H1 (cell line): Measurements from ENCODE around the gene SMPD2. TPM values are rescaled to one million over a fixed set of nuclear protein-coding genes. Genes with fewer than 3 reads are reported as not detected.

Experiments
- CTCF ChIA-PET: fragments of 300-600 bp; sonication (Branson Sonifier 250); formaldehyde crosslinking; loops from one replicate; lab custom pipeline; 2021; ENCODE audit not compliant: partially characterized antibody; lab: Charles Lee
- POLR2A ChIA-PET: fragments of 300-600 bp; sonication (Branson Sonifier 250); formaldehyde crosslinking; loops from one replicate; lab custom pipeline; 2021; ENCODE audit warnings: inconsistent platforms; ENCODE audit not compliant: partially characterized antibody; lab: Charles Lee
- DNase-seq, 2 experiments: peaks; one replicate each; pipeline versions ENCODE4 v3.0.0 to v3.0.0-alpha.2; 2010 to 2022; ENCODE audit warnings: low spot score in 2 of 2, low read depth in 1 of 2, mixed read lengths in 1 of 2
- FAIRE-seq: peaks from 2 replicates; lab custom pipeline; 2011; peaks lifted over from hg19 to GRCh38; lab: Jason Lieb, UNC
- H2AFZ ChIP-seq: 2 replicates; pipeline ENCODE4 v1.8.1; 2012; ENCODE audit warnings: low read length, inconsistent platforms
- H2AK5ac ChIP-seq: 2 replicates; pipeline ENCODE4 v1.6.1; 2013; ENCODE audit warnings: low read depth, low read length
- H2BK120ac ChIP-seq: replicated peaks from 2 replicates; pipeline ENCODE3; 2013; ENCODE audit warnings: low read depth, low read length, inconsistent platforms
- H2BK12ac ChIP-seq: 2 replicates; pipeline ENCODE4 v1.6.1; 2013; ENCODE audit warnings: low read depth, low read length
- H2BK15ac ChIP-seq: 2 replicates; pipeline ENCODE4 v1.6.1; 2013; ENCODE audit warnings: low read length
- H2BK20ac ChIP-seq: 2 replicates; pipeline ENCODE4 v1.6.1; 2013; ENCODE audit warnings: low read length
- H2BK5ac ChIP-seq: 2 replicates; pipeline ENCODE4 v1.6.1; 2013; ENCODE audit warnings: low read depth, low read length
- H3K14ac ChIP-seq: 2 replicates; pipeline ENCODE4 v1.6.1; 2013; ENCODE audit warnings: inconsistent platforms; ENCODE audit not compliant: insufficient read length
- H3K18ac ChIP-seq: 2 replicates; pipeline ENCODE4 v1.6.1; 2013; ENCODE audit warnings: low read length; ENCODE audit errors: extremely low read depth
- H3K23ac ChIP-seq: 2 replicates; pipeline ENCODE4 v1.6.1; 2013; ENCODE audit warnings: inconsistent platforms; ENCODE audit not compliant: insufficient read length
- H3K23me2 ChIP-seq: 2 replicates; pipeline ENCODE4 v1.6.1; 2013; ENCODE audit warnings: low read depth, low read length
- H3K27ac ChIP-seq: 2 replicates; pipeline ENCODE4 v1.6.1; 2011; ENCODE audit warnings: low read depth, low read length, inconsistent platforms
- H3K27me3 ChIP-seq, 4 experiments: replicated peaks in 1 of 4; 1 replicate in 1 of 4; 2 replicates in 3 of 4; pipeline versions ENCODE4 v1.6.1 to v1.8.1; 2011 to 2013; ENCODE audit warnings: low read length in 3 of 4, mild to moderate bottlenecking in 3 of 4, inconsistent platforms in 2 of 4, mixed read lengths in 2 of 4, moderate library complexity in 1 of 4; ENCODE audit not compliant: control insufficient read depth in 3 of 4, insufficient read depth in 3 of 4; ENCODE audit errors: extremely low read depth in 1 of 4
- H3K36me3 ChIP-seq, 4 experiments: 2 replicates each; pipeline versions ENCODE4 v1.6.1 to v1.8.1; 2011 to 2013; ENCODE audit warnings: mild to moderate bottlenecking in 4 of 4, low read length in 3 of 4, moderate library complexity in 2 of 4, control low read depth in 1 of 4, inconsistent platforms in 1 of 4; ENCODE audit not compliant: insufficient read depth in 4 of 4, control insufficient read depth in 2 of 4
- H3K4ac ChIP-seq: replicated peaks from 2 replicates; pipeline ENCODE3; 2013; ENCODE audit warnings: low read length, low read depth, mixed read lengths, inconsistent platforms; ENCODE audit not compliant: insufficient read length
- H3K4me1 ChIP-seq, 4 experiments: replicated peaks in 1 of 4; 1 replicate in 1 of 4; 2 replicates in 3 of 4; pipeline versions ENCODE4 v1.6.1 to v1.8.1; 2011 to 2013; ENCODE audit warnings: low read length in 3 of 4, inconsistent platforms in 2 of 4, mixed read lengths in 1 of 4; ENCODE audit not compliant: insufficient read depth in 4 of 4, control insufficient read depth in 3 of 4
- H3K4me2 ChIP-seq, 2 experiments: 2 replicates each; pipeline versions ENCODE4 v1.6.1 to v1.8.1; 2011 to 2013; ENCODE audit warnings: low read depth in 2 of 2, low read length in 2 of 2, control low read depth in 1 of 2, inconsistent platforms in 1 of 2, mild to moderate bottlenecking in 1 of 2; ENCODE audit not compliant: insufficient read depth in 1 of 2
- H3K4me3 ChIP-seq, 4 experiments: fragments of 200-600, 300-600 bp in 1 of 4; sonication (generic), shearing (Covaris generic), sonication (Bioruptor Twin) in 1 of 4; 2 replicates each; pipeline versions ENCODE4 v1.5.1 to v1.8.1; 2011 to 2016; ENCODE audit warnings: low read length in 4 of 4, low read depth in 3 of 4, control low read depth in 2 of 4, inconsistent platforms in 2 of 4, mild to moderate bottlenecking in 2 of 4, mixed read lengths in 1 of 4, moderate library complexity in 1 of 4; ENCODE audit not compliant: insufficient read depth in 2 of 4; ENCODE audit errors: extremely low read depth in 1 of 4
- H3K56ac ChIP-seq: replicated peaks from 2 replicates; pipeline ENCODE3; 2013; ENCODE audit warnings: low read depth, mild to moderate bottlenecking, mixed read lengths, low read length, inconsistent platforms; ENCODE audit not compliant: insufficient read length
- H3K79me1 ChIP-seq: 2 replicates; pipeline ENCODE4 v1.6.1; 2013; ENCODE audit warnings: low read depth, low read length, control low read depth
- H3K79me2 ChIP-seq, 2 experiments: 2 replicates each; pipeline versions ENCODE4 v1.6.1 to v1.8.1; 2012 to 2013; ENCODE audit warnings: low read length in 2 of 2, mild to moderate bottlenecking in 2 of 2, inconsistent platforms in 1 of 2; ENCODE audit not compliant: insufficient read depth in 2 of 2, control insufficient read depth in 1 of 2
- H3K9ac ChIP-seq, 4 experiments: replicated peaks in 1 of 4; 1 replicate in 1 of 4; 2 replicates in 3 of 4; pipeline versions ENCODE4 v1.6.1 to v1.8.1; 2011 to 2013; ENCODE audit warnings: low read depth in 3 of 4, low read length in 3 of 4, control low read depth in 2 of 4, mild to moderate bottlenecking in 2 of 4, moderate library complexity in 2 of 4, inconsistent platforms in 1 of 4; ENCODE audit errors: extremely low read depth in 1 of 4
- H3K9me3 ChIP-seq, 2 experiments: 2 replicates each; pipeline versions ENCODE4 v1.6.1 to v1.8.1; 2012 to 2013; ENCODE audit warnings: mild to moderate bottlenecking in 2 of 2, moderate library complexity in 2 of 2, control low read depth in 1 of 2, inconsistent platforms in 1 of 2, low read depth in 1 of 2, low read length in 1 of 2, mixed read lengths in 1 of 2; ENCODE audit not compliant: insufficient read depth in 2 of 2
- H4K20me1 ChIP-seq, 2 experiments: replicated peaks in 1 of 2; 2 replicates each; pipeline versions ENCODE3 to v1.8.1; 2011 to 2013; ENCODE audit warnings: inconsistent platforms in 2 of 2, low read length in 2 of 2, mild to moderate bottlenecking in 1 of 2; ENCODE audit not compliant: insufficient read depth in 2 of 2, control insufficient read depth in 1 of 2
- H4K5ac ChIP-seq: 2 replicates; pipeline ENCODE4 v1.6.1; 2013; ENCODE audit warnings: low read length, low read depth, mixed read lengths, inconsistent platforms; ENCODE audit not compliant: insufficient read length
- H4K8ac ChIP-seq: 2 replicates; pipeline ENCODE4 v1.8.0; 2013; ENCODE audit warnings: mild to moderate bottlenecking, moderate library complexity, low read length, inconsistent platforms; ENCODE audit not compliant: insufficient read depth; ENCODE audit errors: extremely low read depth
- H4K91ac ChIP-seq: replicated peaks from 2 replicates; pipeline ENCODE3; 2013; ENCODE audit warnings: low read length, mixed read lengths, inconsistent platforms; ENCODE audit not compliant: insufficient read length
- KDM4A ChIP-seq: IDR thresholded peaks from one replicate; pipeline ENCODE4 v1.7.1; 2012; ENCODE audit warnings: low read depth, mild to moderate bottlenecking, moderate library complexity, low read length, inconsistent platforms; ENCODE audit not compliant: severe bottlenecking
- WGBS, 2 experiments: shearing (Covaris generic) in 1 of 2; methylation state at CpG; one replicate each; pipeline versions ENCODE4 v1.1.6 to v1.1.7; 2013 to 2015; ENCODE audit warnings: low lambda C conversion rate in 2 of 2, mixed read lengths in 2 of 2, inconsistent platforms in 1 of 2, low coverage in 1 of 2, missing lambda C conversion rate in 1 of 2; ENCODE audit not compliant: insufficient replicate concordance in 2 of 2, insufficient coverage in 1 of 2, insufficient read length in 1 of 2; ENCODE audit errors: extremely low coverage in 1 of 2, missing lambda C conversion rate in 1 of 2; 5-methylcytosine and 5-hydroxymethylcytosine counted together
- polyA plus RNA-seq, 7 experiments: library from polyadenylated mRNA; depleted of rRNA in 3 of 7; stranded (reverse) in 5 of 7; unstranded in 2 of 7; fragments of >200 nt in 5 of 7; fragments of 200-250 nt in 2 of 7; gene quantifications; 1 replicate in 5 of 7; 2 replicates in 1 of 7; 4 replicates in 1 of 7; pipeline versions ENCODE4 v1.2.1 to v1.2.3, GENCODE V29; 2011 to 2013; ENCODE audit warnings: missing spikeins in 2 of 7, mixed read lengths in 2 of 7
- total RNA-seq: library from RNA; stranded (reverse); fragmentation: NEBNext Ultra II Directional; extraction: Animal tissue kit (Norgen Biotek cat#: 25700); gene quantifications from 2 replicates; pipeline ENCODE4 v1.2.1, GENCODE V29; 2021

SMPD2 gene
- total and polyA plus RNA-seq, 2 of the 8 experiments (the other 6 are each of a cell fraction or from before 2014, with no cell fraction given), result 11.5 to 17.2 TPM

DNA sequence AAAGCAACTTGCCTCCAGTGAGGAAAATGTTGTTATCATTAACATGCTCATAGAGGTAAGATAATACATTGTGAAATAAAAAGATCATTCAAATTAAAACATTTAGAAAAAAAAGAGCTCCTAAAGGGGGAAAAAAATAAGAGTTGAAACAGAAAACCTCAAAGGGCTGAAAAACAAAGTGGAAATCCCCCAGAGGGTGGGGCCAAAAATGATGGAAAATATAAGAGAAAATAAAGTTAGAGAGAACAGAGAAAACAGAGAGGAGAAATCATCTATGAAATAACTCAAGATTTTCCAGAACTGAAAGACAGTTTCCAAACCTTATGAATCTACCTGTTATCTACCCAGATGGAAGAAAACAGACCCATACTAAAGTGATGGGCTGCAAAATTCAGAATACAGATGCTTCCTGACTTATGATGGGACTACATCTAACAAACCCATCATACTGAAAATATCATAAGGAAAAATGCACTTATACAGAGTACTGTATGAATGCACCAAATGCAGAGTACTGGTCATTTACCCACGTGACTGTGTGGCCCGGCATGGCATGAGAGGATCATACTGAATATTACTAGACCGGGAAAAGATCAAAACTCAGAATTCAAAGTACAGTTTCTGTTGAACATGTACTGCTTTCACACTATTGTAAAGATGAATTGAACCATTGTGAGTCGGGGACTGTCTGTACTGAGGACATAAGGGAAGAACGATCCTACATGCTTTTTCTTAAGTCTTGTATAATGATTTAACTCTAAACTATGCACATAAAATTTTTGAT lies 38.5 kb downstream of the SMPD2 start:
- H2AFZ ChIP-seq, result no peak overlapping the region
- H3K23me2 ChIP-seq, result peaks cover 7% of the 10 kb centered on the region; the same call in 1 of the 2 replicates
- ChIA-PET CTCF (interaction anchor here (0.6 to 1.8 kb wide), 5 partner anchors 10 to 1802 kb away, joined by 3 to 6 read pairs (median 4); no protein-coding TSS in a partner anchor), POLR2A (interaction anchor here (0.6 to 2.5 kb wide), 4 partner anchors 13 to 138 kb away, joined by 3 to 10 read pairs (median 5); no protein-coding TSS in a partner anchor)
- H4K8ac ChIP-seq, result no peak overlapping the region
- no peak overlapping the region for H4K5ac ChIP-seq
- no peak overlapping the region for H3K27ac ChIP-seq
- DNase-seq, result no peak
- 88% methylated on average over 5 of the region's 5 CpGs; no CpG with 5 or more reads in 1 of the 2 experiments for WGBS, 2 experiments
- no peak overlapping the region for H2BK5ac ChIP-seq
- H2BK15ac ChIP-seq, result no peak overlapping the region
- no peak overlapping the region for H2BK120ac ChIP-seq
- H3K4me2 ChIP-seq, result peak overlapping the region; percentile 49 to 72
- peaks cover 2 to 13% of the 10 kb centered on the region in 2 experiments for H4K20me1 ChIP-seq
- H2BK20ac ChIP-seq, result no peak overlapping the region
- peaks cover 7 to 63% (median 41%) of the 10 kb centered on the region in 4 experiments for H3K36me3 ChIP-seq
- H3K14ac ChIP-seq, result no peak overlapping the region
- no peak overlapping the region for H3K18ac ChIP-seq
- H2AK5ac ChIP-seq, result no peak overlapping the region
- no peak for TF ChIP-seq KDM4A
- FAIRE-seq, result no peak
- peak overlapping the region in 2 of 4 experiments; percentile 31 to 48; a peak in 3 of 8 replicates for H3K4me3 ChIP-seq
- peaks cover 7% of the 10 kb centered on the region for H3K79me1 ChIP-seq
- H2BK12ac ChIP-seq, result no peak overlapping the region
- H3K56ac ChIP-seq, result no peak overlapping the region
- peak overlapping the region; percentile 86 for H3K4ac ChIP-seq
- peaks cover 20 to 74% of the 10 kb centered on the region in 2 experiments for H3K79me2 ChIP-seq
- H3K23ac ChIP-seq, result no peak overlapping the region
- H3K9me3 ChIP-seq, result no peaks in the 10 kb centered on the region
- no peak overlapping the region for H4K91ac ChIP-seq
- peaks cover 2 to 15% (median 4%) of the 10 kb centered on the region in 4 experiments; a peak in 5 of 7 replicates for H3K4me1 ChIP-seq
- no peaks in the 10 kb centered on the region for H3K27me3 ChIP-seq
- no peak overlapping the region for H3K9ac ChIP-seq
